ENCODE measurements around the gene MAST4. TPM values are rescaled to one million over a fixed set of nuclear protein-coding genes. Genes with fewer than 3 reads are reported as not detected.

Gene MAST4
- polyA plus RNA-seq, 2 of the 4 experiments (the other 2 are of a cell fraction), result 1.2 to 5.8 TPM

GRCh38 chr5:66554884-66555283 lies 41.3 kb upstream of the MAST4 start (continued):
- TF ChIP-seq REST (IDR thresholded peaks at IDR 0.05), result no peak

GRCh38 chr5:66558560-66558959 lies 37.6 kb upstream of the MAST4 start:
- Histone ChIP-seq H3K4me3 (no peak overlapping the region), H3K4me1 (no peaks in the 10 kb centered on the region), H3K4me2 (no peak overlapping the region), H3K27ac (no peak overlapping the region), H3K9me3 (0 out of 3 replicates have a peak, but pooled peaks cover 8% of the 10 kb centered on the region)
- FAIRE-seq (no peak), DNase-seq (ENCODE audit: low read depth in 1 of 2, low spot score in 1 of 2) (no peak), ATAC-seq (no peak)
- 59% methylated on average over 3 of the region's 3 CpGs for WGBS (ENCODE audit: missing lambda C conversion rate)
- TF ChIP-seq ATOH8 (CRISPR knock-in tag; IDR thresholded peaks at IDR 0.05; ENCODE audit: low read depth) (no peak), TFCP2L1 (CRISPR knock-in tag; IDR thresholded peaks at IDR 0.05) (no peak), BHLHE40 (IDR thresholded peaks at IDR 0.05; ENCODE audit: low read depth, low read length) (no peak), RNF2 (IDR thresholded peaks at IDR 0.05; ENCODE audit: borderline replicate concordance, low read depth) (no peak), BCL3 (IDR thresholded peaks at IDR 0.05) (no peak)
- POLR2A ChIA-PET, result no interaction called here
- CTCF ChIA-PET, result no interaction called here

- ChIA-PET POLR2A (no interaction called here), CTCF (no interaction called here)
- Histone ChIP-seq H3K27ac (no peak overlapping the region), H3K4me3 (no peak overlapping the region), H3K4me2 (no peak overlapping the region), H3K4me1 (no peaks in the 10 kb centered on the region), H3K9me3 (0 out of 3 replicates have a peak, but pooled peaks cover under 1% of the 10 kb centered on the region)
- FAIRE-seq, result no peak
- 0 out of 2 replicates have a peak, but pooled peaks have one; percentile 24 for TF ChIP-seq USF2 (IDR thresholded peaks at IDR 0.05)
- no peak for TF ChIP-seq CTCF (IDR thresholded peaks at IDR 0.05)
- no peak for TF ChIP-seq RCOR1 (IDR thresholded peaks at IDR 0.05; ENCODE audit: low read depth, low read length)
- no peak for ATAC-seq
- no peak for DNase-seq (ENCODE audit: low read depth in 1 of 2, low spot score in 1 of 2)
- 13% methylated on average over 4 of the region's 4 CpGs for WGBS (ENCODE audit: missing lambda C conversion rate)
These were observed 35.8 kb upstream of the MAST4 start for GRCh38 chr5:66560371-66560770.

GRCh38 chr5:66561256-66561990 lies 34.8 kb upstream of the MAST4 start:
- Histone ChIP-seq H3K4me2 (no peak overlapping the region), H3K27ac (no peak overlapping the region), H3K9me3 (no peaks in the 10 kb centered on the region), H3K4me3 (no peak overlapping the region), H3K4me1 (no peaks in the 10 kb centered on the region)
- 17% methylated on average over 6 of the region's 6 CpGs for WGBS (ENCODE audit: missing lambda C conversion rate)
- CTCF ChIA-PET, result no interaction called here
- FAIRE-seq (no peak), DNase-seq (ENCODE audit: low read depth in 1 of 2, low spot score in 1 of 2) (no peak), ATAC-seq (no peak)
- POLR2A ChIA-PET, result no interaction called here
- TF ChIP-seq E2F6 (IDR thresholded peaks at IDR 0.05; ENCODE audit: borderline replicate concordance, low read depth) (no peak), RFX5 (IDR thresholded peaks at IDR 0.05) (no peak), EHMT2 (IDR thresholded peaks at IDR 0.05; ENCODE audit: low read depth) (no peak), MAFK (IDR thresholded peaks at IDR 0.05; ENCODE audit: partially characterized antibody) (no peak), RCOR1 (IDR thresholded peaks at IDR 0.05; ENCODE audit: low read depth, low read length) (no peak), JUN (IDR thresholded peaks at IDR 0.05) (no peak), HMGXB4 (CRISPR knock-in tag; IDR thresholded peaks at IDR 0.05; ENCODE audit: borderline replicate concordance) (no peak), MYC (IDR thresholded peaks at IDR 0.05; ENCODE audit: borderline replicate concordance, low read length) (no peak), MAX (IDR thresholded peaks at IDR 0.05) (no peak), TP53 (CRISPR knock-in tag; IDR thresholded peaks at IDR 0.05) (no peak)

Measured in A549 (cell line).